LHCN-M2 (cell line): ENCODE measurements around the gene FEZF1. TPM values are rescaled to one million over a fixed set of nuclear protein-coding genes. Genes with fewer than 3 reads are reported as not detected.
"Not testable (repeated sequence)": the region's sequence is repeated elsewhere in the genome, so short reads cannot be mapped to it uniquely, and the experiment has no call there.

ENCODE experiments used
- DNase-seq: peaks from one replicate; pipeline ENCODE4 v3.0.0-alpha.2; 2012; ENCODE audit warnings: low read depth
- total RNA-seq: library from RNA; depleted of rRNA; stranded (reverse); fragments of >200 nt; gene quantifications from 2 replicates; pipeline ENCODE4 v1.2.3, GENCODE V29; 2014

The FEZF1 gene
- total RNA-seq, 1 experiment from 2014 or later, result not detected

DNA sequence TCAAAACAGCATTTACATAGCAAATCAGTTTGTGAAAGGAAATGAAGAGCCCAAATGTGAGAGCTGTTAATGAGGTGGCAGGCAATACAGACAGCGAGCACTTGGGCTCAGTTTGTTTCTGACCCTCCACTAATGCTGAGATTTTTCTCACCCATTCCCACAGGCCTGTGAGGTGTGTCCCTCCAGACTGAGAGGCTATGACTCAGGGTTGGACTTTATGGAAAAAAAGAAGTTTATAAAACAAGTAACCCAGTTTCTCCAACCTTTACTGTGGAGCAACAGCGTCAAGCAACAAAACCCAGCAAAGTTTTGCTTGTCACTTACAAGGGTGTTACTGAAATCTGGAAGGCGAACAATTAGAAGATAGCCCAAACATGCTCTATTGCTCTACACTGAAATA is 4.9 kb upstream of the FEZF1 start:
- DNase-seq, result no peak

DNA sequence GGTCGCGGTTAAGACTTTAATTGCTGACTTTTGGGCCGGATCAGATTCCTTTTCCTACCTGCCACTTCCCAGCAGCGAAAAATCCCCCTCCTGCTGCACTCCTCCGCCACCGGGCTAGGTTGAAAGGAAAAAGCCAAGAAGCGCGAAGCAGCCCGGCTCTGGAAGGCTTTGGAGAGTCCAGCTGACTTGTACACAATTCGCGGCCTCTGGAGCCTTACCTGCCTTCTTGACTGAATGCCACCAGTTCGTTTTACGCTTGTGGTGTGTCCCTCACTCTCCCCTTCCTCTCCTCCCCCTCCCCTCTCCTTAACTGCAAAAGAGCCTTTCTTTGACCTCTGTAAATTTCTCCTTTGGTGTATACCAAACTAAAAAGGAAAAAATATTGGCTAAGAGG is 2.7 kb upstream of the FEZF1 start:
- DNase-seq, result no peak

DNA sequence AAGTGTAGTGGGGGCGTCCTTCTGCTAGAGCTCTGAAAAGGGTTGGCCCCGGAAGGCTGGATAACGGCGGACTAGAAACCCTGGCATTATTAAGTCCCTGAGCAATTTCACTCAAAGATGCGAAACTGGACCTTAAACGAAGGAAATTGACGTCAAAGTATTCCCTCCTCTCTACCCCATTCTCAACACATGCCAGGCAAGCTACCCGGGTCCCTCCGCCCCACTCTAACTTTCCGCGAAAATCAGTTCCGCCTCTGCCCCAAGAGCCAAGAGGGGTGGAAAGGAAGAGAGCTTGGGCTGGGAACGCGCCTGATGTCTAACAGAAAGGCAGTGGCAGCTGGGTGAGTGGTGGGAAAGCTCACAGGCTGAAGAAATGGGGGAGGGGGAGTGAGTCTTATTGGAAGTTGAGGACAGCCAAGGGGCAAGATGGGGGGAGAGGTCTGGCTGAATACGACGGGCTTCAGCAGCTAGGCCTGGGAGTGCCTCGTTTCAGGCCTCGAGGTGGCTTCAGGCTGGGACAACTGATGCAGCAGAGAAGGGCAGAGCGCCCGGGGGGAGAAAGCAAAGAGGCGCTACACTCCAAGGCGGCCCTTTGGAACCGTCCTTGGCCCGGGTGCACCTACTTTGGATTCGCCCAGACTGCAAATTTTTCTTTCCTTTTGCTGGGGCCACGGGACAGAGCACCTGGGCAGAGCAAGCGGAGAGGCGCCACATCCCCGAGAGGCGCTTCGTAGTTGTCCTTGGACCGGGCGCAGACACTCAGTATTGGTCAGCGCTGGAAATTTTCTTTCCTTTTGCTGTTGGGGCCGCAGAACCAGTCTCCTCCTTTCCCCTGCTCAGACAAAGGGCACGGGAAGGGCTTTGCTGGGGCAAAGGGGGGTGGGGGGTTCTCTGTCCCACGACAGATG is 2.0 kb upstream of the FEZF1 start:
- DNase-seq, result no peak

DNA sequence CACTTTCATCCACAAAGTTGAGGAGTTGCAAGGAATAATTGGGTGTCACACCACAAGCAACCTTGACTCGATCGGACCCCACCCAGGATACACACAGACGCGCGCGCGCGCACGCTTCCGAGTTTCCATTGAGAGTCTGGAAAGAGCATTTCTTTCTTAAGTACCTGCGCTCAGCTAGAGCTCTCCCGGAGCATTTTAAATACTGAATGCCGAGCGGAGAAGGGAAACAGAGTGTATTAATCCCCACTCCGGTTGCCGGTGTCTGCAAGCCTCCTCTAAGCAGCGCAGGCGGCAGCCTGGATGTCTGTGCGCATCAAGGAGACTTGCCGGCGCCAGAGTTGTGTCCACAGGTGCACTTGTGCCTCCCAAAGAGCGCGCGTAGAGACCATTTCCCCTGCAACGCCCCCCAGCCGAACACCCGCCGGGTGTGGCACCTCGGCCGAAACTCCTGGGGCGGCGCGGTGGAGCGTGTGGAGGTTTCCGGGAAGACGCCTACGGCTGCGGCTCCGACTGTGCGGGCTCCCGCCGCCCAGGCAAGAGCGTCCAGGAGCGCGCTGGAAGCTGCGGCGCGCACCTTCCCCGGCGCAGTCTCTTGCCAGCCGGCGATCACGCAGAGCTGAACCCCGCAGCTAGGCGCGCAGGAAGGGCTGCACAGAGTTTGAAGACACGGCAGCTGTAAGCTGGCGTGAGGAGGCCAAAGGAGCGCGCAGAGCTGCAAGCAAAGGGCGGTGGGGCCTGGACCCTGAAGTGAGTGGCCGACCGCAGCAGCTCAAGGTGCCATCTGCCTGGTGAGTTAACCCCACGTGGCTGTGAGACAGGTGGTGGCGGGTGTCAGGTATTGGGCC is 1.1 kb upstream of the FEZF1 start:
- DNase-seq, result no peak

DNA sequence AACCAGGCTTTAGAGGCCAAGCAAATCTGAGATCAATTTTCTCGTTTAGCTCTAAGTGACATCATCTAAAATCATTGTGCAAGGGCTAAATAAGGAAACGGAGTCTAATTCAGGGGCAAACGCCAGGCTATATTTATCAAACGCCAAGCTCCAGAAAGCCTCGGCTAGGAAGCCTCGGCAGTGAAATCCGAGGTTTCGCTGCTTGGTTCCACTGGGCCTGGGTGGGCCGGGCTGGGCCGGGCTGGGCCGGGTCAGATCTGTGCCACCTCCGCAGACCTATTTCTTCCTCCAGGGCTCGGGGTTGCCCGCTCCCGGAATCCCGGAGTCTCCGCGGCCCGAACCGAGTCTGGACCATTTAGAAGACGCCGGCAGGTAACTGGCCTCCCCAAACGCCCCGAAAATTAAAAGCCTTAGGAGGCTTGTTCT is 459 bp upstream of the FEZF1 start:
- no peak for DNase-seq

DNA sequence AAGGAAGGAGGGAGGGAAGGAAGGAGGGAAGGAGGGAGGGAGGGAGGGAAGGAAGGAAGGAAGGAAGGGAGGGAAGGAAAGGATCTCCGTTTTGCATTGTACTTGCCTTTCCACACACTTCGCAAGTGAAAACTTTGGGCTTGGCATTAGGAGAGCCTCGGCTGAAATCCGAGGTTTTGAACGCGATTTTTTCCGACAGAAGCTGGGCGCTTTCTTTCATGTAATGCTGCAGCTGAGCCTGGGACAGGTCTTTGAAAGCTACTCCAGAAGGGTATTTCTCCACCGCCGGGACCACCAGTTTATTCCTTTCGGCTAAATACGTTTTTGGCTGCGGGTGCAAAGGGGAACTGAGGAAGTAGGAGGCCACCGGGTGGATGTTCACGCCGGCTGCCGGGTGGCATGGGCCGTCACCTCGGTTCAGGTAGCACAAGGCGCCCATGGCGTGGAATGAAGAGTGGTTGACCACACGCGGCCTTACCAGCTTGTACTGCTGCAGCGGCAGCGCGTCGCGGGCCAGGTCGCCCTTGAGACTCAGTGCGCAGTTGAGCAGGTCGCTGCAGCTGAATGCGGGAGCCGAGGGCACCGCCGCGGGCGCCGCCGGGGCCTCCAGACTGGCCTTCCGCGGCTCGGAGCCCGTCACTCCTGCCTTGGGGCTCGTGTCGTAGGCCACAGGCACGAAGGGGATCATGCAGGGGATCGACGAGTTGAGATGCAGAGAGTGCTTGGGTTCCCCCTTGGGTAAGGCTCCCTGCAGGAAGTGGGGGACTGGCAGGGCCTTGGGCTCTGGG is 825 bp downstream of the FEZF1 start:
- DNase-seq, result no peak

DNA sequence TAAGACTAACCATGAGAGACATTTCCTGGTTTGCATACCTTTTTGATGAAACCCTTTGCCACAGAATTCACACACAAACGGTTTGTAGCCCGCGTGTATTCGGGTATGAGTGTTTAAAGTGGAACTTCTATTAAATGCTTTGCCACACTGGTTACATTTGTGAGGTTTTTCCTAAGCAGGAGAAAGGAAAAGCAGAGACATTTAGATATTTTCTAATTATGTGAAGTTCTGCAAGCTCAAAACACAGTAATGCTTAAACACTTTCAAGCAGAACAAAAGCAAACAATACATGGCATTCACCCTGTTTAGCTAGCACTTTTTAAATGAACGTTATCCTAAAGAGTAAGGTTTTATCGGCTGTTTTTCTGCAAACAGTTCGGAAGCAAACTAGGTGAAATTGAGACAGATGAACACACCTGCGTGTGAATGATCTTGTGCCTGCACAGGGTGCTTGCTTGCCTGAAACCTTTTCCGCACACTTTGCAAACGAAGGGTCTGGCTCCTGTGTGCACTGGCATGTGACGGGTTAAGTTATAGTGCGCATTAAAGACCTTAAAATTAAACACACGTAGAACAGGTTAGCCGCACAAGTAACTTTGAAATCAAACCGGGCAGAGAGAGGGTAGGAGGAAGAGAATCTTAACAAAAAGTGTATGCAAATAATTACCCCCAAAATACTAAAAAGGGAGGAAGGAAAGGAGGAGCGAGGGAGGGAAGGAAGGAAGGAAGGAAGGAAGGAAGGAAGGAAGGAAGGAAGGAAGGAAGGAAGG is 1.6 kb downstream of the FEZF1 start:
- no peak for DNase-seq

DNA sequence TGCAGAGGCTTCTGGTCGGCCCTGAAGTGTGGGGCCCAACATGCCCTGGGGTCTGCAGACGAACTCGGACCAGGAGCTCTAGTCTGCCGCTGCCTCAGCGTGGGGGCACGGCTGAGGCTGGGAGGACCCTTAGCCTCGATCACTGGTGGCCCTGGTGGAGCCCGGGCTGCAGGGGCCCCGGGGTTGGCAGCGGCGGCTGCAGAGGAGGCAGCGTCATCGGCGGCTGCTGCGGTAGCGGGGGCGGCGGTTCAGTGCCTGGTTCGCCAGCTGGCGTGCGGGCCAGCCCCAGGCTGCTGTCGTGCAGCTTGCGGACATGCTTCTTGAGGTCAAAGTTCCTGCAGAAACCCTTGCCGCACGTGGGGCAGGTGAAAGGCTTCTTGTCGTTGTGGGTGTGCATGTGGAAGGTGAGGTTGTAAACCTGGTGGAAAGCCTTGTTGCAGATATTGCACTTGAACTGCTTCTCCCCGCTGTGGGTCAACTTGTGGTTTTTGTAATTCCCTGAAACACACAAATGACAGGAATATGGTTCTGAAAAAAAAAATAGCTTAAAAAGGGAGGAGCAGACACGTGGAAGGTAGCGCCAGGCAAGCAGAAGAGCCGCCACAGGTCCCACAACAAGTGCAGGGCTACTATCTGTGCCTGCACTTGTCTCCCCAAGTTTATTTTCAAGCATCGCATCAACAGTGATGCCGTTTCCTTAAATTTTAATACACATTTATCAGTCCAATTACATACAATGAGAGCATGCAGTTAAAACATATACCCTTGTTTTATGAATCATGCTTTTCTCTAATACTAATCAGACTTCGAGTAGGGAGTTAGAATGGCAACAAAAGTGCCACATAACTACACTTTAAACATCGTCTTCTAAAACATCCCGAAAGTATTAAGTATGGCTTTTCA is 2.4 kb downstream of the FEZF1 start:
- no peak for DNase-seq

DNA sequence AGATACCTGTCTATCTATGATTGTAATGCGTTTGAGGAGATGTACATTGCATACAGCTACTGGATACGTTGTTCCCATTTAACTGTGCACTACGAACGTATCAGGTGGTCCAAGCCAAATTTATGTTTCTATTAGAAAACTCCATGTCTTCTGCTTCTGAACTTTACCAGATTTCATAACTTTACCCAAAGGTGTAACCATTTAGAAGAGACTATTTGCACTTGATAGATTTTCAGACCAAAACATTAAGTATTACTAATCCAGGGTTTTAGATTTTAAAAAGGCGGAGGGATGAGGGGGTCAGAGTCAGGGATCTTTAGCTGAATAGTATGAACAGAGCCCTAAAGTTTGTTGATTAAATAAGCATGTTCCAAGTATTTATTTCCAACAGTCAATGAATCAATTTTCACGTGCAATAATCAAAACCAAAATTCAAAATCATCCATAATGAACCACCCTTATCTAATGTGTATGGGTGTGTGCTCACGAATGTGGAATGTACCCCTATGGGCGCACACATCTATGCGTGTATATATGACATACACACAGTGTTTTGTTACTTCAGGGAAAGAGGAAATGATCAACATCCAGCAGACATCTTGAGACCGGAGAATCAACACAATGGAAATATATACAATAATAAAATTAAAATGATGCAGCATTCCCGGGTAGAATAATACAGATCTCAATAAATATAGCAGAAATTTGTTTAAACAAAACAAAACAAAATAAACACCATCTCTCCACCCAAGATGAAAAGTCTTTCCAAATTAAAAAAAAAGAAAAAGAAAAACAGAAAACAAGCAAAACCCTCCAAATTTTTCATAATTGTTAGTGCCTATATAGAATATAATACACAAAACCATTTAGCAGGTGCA is 3.4 kb downstream of the FEZF1 start:
- DNase-seq, result no peak

DNA sequence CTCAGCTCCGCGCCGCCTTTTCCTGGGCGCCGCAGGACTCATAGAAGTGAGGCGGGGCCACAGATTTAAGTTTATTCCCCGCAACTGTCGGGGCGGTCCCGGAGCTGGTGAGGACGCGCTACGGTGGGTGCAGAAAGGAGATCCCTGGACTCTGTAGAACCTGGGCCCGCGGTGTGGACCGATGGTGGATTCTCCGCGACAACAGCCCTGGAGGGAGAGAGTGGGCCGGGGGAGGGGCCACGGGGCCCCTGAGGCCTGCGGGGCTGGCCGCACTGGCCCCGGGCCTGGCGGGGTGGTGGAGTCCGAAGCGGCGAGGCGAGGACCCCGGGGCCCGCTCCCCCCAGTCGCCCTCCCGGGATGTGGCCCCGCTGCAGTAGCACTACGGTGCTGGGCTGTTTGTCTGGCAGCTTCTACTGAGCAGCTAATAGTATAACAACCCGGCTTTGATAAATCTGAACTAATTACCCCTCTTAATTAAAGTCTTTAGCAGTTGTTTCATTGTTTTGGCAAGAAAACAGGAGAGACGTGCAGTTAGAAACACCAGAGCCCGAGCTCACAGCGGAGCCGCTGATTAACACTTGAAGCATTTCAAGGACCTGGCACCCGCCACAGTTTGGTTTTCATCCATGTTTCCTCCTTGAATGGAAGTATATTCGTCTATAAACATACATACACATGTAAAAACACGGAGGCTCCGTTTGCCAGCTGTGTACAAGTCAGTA is 4.2 kb downstream of the FEZF1 start:
- no peak for DNase-seq

DNA sequence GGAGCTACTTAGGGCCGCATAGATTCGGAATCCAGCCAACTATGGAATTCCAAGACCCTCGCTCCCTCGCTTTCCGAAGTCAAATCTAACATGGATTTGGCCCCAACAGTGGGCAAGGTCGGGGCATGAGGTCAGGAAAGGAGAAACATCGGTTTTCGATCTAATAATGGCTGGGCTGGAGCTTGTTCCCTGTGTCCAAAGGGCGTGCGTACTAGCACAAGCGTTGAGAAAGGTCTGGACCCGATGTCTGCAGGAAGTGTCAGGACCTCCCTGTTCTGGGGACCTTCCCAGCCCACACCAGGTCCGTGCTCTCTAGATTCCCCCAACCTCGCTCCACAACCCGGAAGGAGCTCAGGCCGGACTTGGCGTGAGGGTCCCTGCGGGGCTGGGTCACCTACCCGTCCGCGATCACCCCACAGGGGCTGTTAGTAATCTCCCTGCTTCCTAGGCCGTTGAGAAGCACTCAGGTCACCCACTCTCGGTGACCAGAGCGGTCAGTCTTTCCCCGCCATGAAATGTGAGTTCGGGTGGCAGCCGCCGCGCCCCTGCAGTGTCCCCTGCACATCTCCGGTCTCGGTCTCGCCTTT is 4.8 kb downstream of the FEZF1 start:
- no peak for DNase-seq

DNA sequence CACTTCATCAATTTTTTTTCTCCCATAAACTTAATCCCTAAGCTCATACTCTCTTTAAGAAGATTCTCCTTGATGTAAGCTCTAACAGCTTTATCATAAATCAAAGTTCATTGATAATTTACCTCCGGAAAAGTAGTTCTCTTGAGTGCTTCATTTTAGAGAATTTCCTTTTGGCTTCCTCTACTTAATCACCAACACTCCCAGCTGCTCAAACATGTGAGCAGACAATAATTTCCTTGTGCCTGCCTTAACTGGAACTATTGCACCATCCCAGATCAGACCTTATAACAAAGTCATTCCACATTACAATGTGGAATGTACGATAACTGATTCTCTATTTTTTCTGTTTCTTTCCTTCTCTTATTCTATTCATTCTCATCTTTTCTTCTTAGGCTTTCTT is 5.9 kb downstream of the FEZF1 start:
- no peak for DNase-seq

DNA sequence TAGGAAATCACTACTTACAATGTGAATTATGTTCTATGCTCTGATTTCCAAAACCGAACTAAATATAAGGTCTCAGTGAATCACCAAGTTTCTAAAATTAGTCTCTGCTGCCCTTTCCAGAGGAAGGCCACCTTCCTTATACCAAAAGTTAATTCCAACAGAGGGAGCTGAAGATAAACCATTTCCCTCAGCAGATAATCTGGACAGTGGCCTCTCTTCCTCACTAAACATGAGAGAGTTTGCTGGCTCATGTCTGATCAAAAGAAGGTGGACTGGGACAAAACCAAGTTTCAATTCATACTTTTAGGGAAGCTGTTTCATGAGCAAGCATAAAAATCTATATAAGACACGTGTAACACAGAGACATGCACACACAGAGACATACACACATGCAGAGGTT is 6.4 kb downstream of the FEZF1 start:
- DNase-seq, result no peak

DNA sequence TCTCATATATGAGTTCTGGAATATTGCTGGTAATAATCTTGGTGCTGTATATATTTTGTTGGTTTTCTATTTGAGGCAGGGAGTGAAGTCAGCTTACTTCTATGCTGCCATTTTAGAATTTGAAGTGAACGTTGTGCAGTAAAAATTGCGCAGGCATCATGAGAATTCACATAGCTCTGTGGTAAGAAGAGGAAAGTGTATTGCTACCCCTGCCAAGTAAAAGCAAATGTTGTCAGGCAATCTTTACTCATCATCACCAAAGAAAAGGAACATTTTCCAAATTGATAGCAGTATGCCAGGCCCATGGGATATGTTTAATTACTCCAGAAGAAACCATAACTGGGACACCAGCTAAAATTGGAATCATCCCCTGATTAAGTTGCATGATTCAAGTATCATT is 13.4 kb downstream of the FEZF1 start:
- DNase-seq, result no peak

DNA sequence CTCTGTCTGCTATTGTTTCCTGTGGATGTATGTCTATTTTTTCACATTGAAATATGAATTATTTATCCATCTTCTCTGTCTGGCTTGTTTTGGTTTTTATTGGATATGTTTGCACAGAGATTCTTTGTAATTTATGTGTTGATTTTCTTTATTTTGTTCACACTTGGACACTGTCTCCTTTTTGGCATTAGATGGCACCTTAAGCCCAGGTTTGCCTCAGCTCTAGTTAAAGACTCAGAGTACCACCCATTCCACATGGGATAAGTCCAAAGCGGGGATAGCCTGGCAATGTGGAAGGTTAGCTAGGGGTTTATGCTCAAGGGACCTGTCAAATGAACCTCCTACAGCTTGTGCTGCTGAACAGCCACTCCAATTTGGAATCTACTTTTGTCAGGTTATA is 14.1 kb downstream of the FEZF1 start:
- no peak for DNase-seq

DNA sequence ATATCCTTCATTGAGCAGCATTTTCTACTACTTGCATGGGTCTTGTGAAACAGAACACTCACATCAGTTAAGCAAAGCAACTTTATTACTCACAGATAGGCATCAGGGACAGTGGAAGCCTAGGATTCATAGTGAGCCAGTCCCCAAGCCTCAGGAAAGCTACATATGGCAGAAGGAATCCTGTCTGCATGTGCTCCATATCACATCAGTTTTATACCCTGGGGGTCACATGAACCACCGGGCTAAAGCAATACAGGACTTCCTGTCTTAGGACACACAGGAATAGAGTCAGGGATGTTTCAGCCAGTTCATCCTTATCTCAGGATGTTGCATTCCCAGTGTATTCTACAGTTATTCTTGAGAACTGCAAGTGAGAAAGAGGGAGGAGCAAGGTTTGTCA is 15.1 kb downstream of the FEZF1 start:
- no peak for DNase-seq

DNA sequence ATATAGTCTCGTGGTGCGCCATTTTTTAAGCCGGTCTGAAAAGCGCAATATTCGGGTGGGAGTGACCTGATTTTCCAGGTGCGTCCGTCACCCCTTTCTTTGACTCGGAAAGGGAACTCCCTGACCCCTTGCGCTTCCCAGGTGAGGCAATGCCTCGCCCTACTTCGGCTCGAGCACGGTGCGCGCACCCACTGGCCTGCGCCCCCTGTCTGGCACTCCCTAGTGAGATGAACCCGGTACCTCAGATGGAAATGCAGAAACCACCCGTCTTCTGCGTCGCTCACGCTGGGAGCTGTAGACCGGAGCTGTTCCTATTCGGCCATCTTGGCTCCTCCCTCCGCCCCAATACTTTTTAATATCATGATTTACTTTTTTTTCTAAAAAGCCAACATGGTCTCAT is 19.9 kb downstream of the FEZF1 start:
- DNase-seq, result not testable (repeated sequence)

DNA sequence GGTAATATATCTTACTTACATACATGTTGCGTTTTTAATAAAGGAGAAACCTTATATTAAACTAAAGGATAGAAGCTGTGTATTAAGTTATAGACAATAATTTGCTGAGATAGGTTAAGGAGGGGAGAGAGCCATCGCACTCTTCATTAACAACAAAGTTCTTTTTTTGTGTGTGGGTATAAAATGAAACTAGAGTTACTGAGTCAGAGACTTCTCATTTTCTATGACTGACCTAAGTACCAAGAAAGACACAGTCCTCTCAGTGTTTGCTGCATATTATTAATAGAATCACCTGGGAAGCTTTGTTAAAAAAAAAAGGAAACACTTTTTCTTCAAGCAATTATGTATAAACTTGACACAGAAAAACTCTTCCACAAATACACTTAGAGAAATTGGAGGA is 31.4 kb downstream of the FEZF1 start:
- no peak for DNase-seq
